Measurements from ENCODE around the gene COX8C.

- TF ChIP-seq CTCF (conservative IDR thresholded peaks at IDR 0.05; ENCODE audit: low read depth in 2 of 2) (no peak), REST (IDR thresholded peaks at IDR 0.05; ENCODE audit: unreplicated experiment) (no peak), CREB1 (CRISPR knock-in tag; IDR thresholded peaks at IDR 0.05; ENCODE audit: low read depth) (no peak), EZH2 (IDR thresholded peaks at IDR 0.05; ENCODE audit: low read depth, unreplicated experiment) (no peak)
Measured at GRCh38 chr14:93347850-93348249, 868 bp downstream of the COX8C start.

All from GM23338 (cell line).